Activated CD4-positive, alpha-beta T cell treated with anti-CD3 and anti-CD28 coated beads for 24 hours (primary cell): Measurements from ENCODE around the gene ALAS1.
"Not testable (repeated sequence)": the region's sequence is repeated elsewhere in the genome, so short reads cannot be mapped to it uniquely, and the experiment has no call there.

Experiments used
- DNase-seq, 2 donors: peaks; one replicate each; pipeline ENCODE4 v3.0.0-alpha.2; 2020; ENCODE audit warnings: low read depth in 2 of 2

The ALAS1 gene

GRCh38 chr3:52176951-52177700 is 20.8 kb upstream of the ALAS1 start:
- no peak for DNase-seq

- DNase-seq = no peak
These were observed 20.3 kb upstream of the ALAS1 start for GRCh38 chr3:52177701-52178042.

GRCh38 chr3:52178126-52178525 is 19.8 kb upstream of the ALAS1 start:
- DNase-seq = not testable (repeated sequence)

- DNase-seq = no peak
These were observed 19.4 kb upstream of the ALAS1 start for GRCh38 chr3:52178537-52178936.

GRCh38 chr3:52181543-52181942 is 16.4 kb upstream of the ALAS1 start:
- DNase-seq = no peak

GRCh38 chr3:52182196-52182595 is 15.8 kb upstream of the ALAS1 start:
- DNase-seq = no peak

- no peak for DNase-seq
These were observed 15.3 kb upstream of the ALAS1 start for GRCh38 chr3:52182691-52183090.

- DNase-seq = no peak
These were observed 14.0 kb upstream of the ALAS1 start for GRCh38 chr3:52183786-52184445.

GRCh38 chr3:52184690-52185089 is 13.3 kb upstream of the ALAS1 start:
- no peak for DNase-seq

GRCh38 chr3:52185311-52185710 is 12.6 kb upstream of the ALAS1 start:
- no peak for DNase-seq

- DNase-seq = no peak
These were observed 12.1 kb upstream of the ALAS1 start for GRCh38 chr3:52185837-52186236.

GRCh38 chr3:52186729-52187128 is 11.2 kb upstream of the ALAS1 start:
- DNase-seq = no peak

- no peak for DNase-seq
These were observed 9.4 kb upstream of the ALAS1 start for GRCh38 chr3:52188556-52188955.

GRCh38 chr3:52190294-52191074 is 7.5 kb upstream of the ALAS1 start:
- DNase-seq = no peak

GRCh38 chr3:52191663-52192062 is 6.3 kb upstream of the ALAS1 start:
- DNase-seq = no peak

- no peak for DNase-seq
These were observed 4.9 kb upstream of the ALAS1 start for GRCh38 chr3:52193065-52193464.

- no peak for DNase-seq
These were observed 3.3 kb upstream of the ALAS1 start for GRCh38 chr3:52194485-52195290.

- no peak for DNase-seq
These were observed 2.7 kb upstream of the ALAS1 start for GRCh38 chr3:52195291-52195597.

GRCh38 chr3:52195823-52196331 is 2.1 kb upstream of the ALAS1 start:
- DNase-seq = no peak

GRCh38 chr3:52196977-52197376 is 983 bp upstream of the ALAS1 start:
- DNase-seq = no peak

GRCh38 chr3:52197499-52197841 is 490 bp upstream of the ALAS1 start:
- no peak for DNase-seq
